SH-SY5Y (cell line): ENCODE measurements around the gene RBMS1.
A peak's percentile ranks its signal among the peaks of the same experiment; 100 is the strongest.

ENCODE experiments used
- GATA2 ChIP-seq: IDR thresholded peaks from 2 replicates; pipeline ENCODE4 v1.6.1; 2011; ENCODE audit warnings: mild to moderate bottlenecking, low read depth, low read length
- GATA3 ChIP-seq: IDR thresholded peaks from 2 replicates; pipeline ENCODE4 v1.6.1; 2011; ENCODE audit warnings: low read depth, mild to moderate bottlenecking, low read length, moderate library complexity

Gene RBMS1

DNA sequence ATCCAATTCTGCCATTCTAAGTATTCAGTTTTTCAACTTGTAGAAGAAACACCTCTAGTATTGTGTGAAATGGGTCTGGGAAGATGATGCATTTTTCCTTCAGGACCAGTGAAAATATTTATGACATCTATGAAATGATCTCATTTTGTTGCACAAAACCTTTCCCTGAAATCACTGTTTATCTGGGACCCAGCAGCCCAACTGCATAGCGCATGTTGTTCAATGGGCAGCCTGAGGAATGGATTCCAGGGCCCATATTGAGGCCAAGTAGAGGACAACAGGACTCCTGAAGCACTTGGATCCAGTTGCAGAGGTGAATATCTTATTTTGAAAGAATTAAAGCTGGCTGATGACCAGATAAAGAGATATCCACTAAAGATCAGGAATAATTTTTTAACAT is 7.3 kb downstream of the RBMS1 start:
- TF ChIP-seq GATA2 (peak; percentile 29; the same call in 1 of the 2 replicates), GATA3 (no peak)

DNA sequence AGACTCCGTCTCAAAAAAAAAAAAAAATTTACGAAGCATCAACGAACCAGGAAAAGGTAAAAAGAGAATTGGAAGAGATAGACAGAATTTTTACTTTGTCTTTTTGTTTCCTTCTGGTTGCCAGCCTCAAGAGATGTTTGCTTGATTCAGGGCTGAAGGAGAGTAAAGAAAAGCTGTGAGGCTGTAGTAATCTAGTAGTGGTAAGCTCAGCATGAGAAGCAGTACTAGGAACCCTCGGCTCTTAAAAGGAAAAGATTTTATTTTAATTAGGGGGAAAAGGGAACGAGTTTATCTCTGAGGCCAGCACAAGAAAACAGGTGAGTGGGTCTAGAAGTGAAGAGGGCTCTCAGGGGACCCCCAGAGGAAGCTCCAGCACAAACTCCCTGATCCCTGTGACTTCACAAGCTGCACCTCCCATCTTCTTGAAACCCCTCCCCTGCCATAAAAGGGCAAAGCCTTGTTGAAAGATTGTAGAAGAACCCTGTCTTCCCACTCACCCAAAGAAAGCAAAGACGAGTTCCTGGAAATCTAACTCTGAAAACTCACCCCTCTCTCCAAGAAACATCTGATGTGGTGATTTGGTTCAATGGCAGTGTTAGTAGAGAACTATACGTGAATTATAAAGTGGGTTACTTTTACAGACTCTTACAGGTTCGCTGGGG is 8.6 kb downstream of the RBMS1 start:
- no peak for TF ChIP-seq GATA2
- TF ChIP-seq GATA3: no peak

DNA sequence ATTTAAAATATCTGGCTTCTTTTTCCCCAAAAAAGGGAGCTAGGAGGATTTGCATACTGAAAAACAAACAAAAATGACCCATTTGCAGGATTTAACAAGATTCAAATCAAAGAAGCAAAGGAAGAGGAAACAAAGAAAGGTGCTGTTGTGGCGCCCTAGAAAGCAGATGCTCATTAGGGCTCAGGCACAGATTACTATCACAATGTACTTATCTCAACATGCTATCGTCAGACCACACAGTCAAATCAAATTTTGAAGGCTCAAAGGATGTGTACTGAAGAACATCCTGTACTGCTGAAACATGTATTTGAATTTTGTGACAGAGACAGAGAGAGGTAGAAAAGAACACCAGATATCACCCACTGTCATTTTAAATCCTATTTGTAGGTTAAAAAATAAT is 10.9 kb downstream of the RBMS1 start:
- TF ChIP-seq GATA3: peak; percentile 98
- peak; percentile 96 for TF ChIP-seq GATA2

DNA sequence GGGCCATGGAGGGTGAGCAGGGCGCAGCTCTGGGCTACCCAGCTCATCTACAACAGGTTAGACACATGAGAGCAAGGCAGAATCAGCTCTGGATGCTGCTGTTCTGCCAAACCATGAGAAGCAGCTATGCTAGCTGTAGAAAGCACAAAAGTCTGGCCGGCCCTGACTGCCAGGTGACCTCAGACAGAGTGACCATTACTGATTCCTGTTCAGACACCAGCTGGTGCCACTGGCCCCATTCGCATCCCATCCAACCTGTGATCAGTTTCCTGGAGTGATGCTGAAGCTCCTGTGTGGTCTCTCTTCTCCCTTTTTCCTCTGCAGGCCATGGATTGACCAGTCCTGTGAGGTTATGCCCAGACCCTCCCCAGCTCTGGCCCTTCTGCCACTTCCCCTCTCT is 14.3 kb downstream of the RBMS1 start:
- TF ChIP-seq GATA3: no peak
- no peak for TF ChIP-seq GATA2

DNA sequence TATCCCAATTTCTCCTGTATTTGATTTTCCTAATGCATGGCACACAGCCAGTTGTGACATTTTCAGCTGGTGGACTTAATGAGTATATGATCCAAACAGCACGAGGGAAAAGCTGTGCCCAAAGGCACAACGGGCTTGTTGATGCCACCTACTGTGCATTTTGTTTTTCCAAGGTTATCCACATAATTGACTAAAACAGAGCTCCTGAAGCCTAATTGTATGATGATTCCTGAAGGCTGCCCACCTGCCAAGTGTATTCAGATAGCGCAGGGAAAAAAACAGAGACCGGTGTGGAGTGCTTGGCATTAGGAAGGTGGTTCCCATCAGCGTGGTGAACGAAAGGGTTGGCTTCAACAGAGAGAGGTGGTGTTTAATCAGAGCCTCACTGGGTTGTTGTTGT is 14.9 kb downstream of the RBMS1 start:
- TF ChIP-seq GATA3 (no peak), GATA2 (no peak)

DNA sequence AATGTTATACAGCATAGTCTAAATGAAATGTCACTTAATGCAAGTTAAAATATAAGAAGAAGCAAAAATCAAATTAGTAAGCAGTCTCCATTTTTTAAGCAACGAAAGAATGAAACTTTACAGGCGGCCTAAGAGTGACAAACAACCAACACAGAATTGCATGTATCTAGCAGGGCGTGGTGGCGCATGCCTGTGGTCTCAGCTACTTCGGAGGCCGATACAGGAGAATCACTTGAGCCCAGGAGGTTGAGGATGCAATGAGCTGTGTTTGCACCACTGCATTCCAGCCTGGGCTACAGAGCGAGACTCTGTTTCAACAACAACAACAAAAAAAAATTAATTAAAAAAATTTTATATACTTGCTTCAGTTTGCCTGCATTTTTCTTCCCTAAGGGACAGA is 16.6 kb downstream of the RBMS1 start:
- TF ChIP-seq GATA3 (no peak), GATA2 (no peak)

DNA sequence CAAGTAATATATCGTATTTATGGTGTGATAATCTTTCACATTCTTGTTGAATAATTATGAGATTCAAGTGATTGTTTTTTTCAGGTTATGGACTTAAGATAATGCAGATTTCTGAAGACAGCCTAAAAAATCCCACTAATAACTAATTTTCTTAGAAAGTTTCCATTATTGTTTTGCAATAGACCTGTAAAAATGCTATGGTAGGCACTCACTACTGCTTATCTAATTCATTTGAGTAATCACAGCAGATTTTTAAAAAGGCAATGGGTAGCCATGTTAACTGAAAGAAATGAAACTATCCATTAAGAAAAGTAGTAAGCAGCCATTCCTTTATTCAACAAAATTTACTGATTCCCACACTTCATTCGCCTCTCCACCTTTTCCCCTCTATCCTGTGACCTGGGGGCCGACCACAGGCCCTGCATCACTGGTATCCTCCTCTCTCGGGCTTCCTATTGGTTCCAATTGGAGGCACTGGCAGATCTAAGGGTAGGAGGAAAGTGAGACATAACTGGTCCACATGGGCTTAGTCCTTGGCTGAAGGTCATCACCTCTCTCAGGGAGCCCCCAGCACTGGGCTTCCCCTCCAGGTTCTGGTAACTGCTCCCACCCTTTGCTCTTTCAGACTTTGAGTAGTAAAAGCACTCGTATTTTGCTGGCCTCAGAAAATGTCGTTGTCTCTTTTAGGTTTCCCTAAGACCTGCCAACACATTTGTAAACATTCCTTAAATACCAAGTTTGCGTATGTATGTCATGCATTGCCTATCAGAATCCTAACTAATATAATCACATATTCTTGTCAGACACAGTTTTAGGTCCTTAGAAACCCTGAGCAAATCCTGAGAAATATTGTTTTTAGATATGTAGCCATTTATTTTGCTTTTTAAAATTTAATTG is 18.5 kb downstream of the RBMS1 start:
- no peak for TF ChIP-seq GATA3
- TF ChIP-seq GATA2: no peak

DNA sequence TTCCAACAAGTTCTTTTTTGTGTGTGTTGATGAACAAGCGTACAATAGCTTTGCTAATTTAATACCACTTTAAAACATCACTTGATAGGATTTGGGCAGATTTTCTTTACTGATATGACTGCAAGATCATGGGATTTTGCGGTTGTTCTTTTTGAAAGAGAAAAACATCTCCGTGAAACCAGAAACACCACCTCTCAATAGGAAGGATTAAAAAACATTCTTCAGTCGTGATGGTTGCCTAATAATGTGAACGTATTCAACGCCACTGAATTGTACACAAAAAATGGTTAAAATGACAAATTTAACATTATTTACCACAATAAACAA is 19.3 kb downstream of the RBMS1 start:
- TF ChIP-seq GATA2 (no peak), GATA3 (no peak)

DNA sequence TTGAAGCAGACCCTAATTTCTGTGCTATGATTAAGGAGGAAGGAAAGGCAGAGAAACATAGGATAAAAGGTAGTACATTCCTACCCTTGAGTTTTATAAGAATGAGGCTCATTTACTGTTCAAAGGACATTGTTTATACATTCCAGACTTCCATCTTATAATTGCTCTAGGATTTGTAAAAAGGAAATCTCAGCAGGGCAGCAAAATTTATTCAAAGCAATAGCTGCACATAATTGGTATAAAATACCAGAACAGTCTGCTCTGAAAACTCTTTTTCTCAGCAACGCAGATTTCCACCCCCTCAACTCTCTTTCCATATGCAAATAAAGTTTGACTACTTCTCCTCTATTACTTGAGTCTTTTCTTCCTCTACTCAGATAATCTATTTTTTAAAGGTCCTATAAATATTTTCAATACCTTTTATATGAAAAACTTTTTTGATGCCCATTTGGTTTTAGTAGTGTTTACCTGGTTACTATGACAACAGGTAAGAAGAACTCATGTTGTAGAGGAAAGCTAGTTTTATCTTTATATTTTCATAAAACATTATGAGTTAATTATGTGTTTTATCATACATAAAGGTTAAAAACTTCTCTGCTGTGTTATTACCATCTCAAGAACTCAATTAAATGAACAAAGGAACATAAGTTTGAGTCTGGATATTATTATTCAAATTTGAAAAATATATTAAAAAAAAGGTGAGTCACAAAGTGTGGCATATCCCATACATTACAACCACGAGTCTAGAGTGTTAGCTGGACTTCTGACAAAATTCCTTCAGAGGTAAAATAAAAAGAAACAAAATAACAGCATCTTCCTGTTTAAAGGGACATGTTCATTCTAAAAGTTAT is 19.9 kb downstream of the RBMS1 start:
- TF ChIP-seq GATA2 (no peak), GATA3 (no peak)

DNA sequence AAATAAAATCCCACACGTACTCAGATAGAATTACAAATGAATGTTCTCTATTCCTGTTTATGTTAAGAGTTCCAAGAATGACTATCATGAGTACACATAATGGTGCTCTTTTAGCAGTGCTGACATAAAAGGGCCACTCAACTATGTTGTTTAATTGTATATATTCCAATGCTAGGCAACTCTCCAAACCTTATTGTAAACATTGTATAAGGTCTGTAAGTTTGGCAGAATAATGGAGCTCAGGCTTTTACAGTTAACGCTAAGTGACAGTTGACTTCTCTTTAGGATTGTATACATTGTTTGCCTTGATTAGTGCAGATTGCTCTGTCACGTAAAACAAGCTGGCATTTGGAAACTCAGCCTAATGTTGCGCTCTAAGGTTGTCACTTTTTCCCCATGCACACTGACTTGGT is 20.8 kb downstream of the RBMS1 start:
- TF ChIP-seq GATA3: no peak
- no peak for TF ChIP-seq GATA2

DNA sequence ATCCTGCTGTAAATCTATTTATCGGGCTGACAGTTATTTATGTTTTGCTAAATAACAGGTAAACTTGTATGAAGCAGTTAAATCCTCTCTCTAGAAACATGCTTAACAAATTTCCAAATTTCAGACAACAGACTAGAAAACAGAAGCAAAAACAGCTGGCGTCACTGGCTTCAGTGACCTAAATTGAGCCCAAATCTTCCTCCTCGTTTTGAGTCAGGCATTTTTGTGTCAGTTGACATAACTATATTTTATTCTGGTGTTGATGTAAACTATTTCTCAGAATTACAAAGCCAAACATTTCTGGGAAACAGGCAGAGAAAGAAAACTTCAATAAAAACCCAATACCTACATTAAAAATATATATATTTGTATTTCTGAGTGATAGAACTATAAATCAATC is 21.7 kb downstream of the RBMS1 start:
- TF ChIP-seq GATA2 (no peak), GATA3 (no peak)

DNA sequence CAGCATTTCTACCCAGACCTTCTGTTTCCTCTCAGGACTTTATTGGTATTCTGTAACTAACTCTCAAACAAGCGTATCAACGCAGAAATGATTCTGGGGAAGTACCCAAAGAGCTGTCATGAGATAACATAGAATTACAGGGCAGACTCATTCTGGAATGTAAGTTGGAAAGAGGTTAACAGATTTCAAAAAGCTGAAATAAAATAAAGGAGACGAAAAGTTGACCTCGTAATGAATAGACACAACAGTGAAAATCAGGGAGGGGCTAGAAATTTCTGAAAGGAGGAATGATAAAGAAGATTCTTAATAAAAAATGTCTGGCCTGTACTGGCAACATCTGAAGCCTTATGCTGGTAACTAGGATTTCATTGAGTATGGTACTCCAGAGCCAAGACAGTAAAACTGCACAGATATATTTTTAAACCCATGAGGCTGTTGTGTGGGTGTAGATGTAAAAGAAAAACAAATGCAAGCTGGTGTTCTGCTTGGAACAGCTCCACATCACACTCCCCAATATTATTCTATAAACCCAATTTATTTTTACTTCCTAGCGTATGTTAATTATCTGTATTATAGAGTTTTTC is 23.9 kb downstream of the RBMS1 start:
- TF ChIP-seq GATA2 (no peak), GATA3 (no peak)

DNA sequence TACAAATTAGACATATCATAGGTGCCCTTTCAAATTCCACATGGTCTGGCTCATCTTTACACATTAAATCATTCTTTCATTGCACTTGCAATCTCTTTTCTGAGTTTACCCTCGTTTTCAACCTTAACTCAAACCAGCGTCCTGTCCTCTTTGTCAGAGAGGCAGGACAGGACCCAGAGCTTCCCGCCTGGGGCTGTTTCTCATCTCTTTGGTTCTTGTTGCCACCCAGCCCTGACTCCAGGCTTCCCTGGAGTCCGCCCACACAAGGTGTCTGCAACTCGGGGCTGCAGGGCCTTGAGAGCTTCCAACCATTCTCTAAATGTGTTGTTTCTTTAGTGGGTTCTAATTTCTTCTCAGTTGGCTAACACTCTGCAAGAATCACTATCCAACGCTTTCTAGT is 24.4 kb downstream of the RBMS1 start:
- TF ChIP-seq GATA3: no peak
- no peak for TF ChIP-seq GATA2

DNA sequence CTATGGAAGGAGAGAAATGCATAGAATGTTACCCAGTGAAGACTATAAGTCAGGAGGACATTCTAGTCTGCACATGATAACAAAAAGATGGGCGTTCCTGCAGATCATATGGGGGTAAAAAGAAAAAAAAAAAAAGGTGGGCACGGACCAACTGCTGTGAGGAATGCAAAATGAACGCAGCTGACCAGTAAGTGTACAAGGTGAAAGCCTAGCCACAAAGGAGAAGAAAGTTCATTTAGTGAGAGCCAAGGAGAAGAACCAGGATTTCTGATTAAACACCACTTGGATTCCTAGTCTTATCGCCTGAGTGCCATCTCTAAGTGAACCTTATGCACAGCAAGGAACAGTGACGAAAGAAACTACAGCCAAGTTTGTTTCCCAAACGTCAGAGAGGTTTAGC is 26.5 kb downstream of the RBMS1 start:
- TF ChIP-seq GATA2: no peak
- TF ChIP-seq GATA3: no peak

DNA sequence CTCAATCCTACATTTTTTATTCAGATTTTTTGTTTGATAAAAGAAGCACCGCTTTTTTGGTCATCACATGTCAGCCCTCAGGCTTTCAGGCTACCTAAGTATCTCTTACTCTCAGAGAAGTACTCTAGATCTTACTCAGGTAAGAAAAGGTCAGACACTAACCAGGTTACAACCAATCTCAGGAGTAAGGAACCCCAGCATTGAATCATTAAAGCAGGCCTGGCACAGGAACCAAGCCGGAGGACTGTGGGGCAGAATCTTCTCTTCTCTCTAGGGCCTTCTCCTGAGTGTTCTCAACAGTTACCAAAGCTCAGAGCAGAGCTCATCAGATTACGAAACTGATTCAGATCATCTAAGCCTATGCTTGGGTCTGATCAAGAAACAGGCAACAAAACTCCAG is 28.2 kb downstream of the RBMS1 start:
- no peak for TF ChIP-seq GATA2
- TF ChIP-seq GATA3: no peak
